Endothelial cell of umbilical vein (primary cell): ENCODE data around the gene MRPL53. TPM values are rescaled to one million over a fixed set of nuclear protein-coding genes. Genes with fewer than 3 reads are reported as not detected.

Experiments used
- Bru-seq: library from RNA; stranded (reverse); fragments of 400-500 nt; gene quantifications from one replicate; lab custom pipeline; 2021; lab: Mats Ljungman, UMichigan
- BruChase-seq, 2 experiments: library from RNA; stranded (reverse); fragments of 400-500 nt; gene quantifications; one replicate each; lab custom pipeline; 2021; lab: Mats Ljungman, UMichigan
- BruUV-seq: library from RNA; stranded (reverse); fragments of 400-500 nt; replicated peaks from 2 replicates; lab custom pipeline; 2021; lab: Mats Ljungman, UMichigan
- CTCF ChIA-PET: fragments of 300-600, 350-600 bp; sonication (Branson Sonifier 250); formaldehyde crosslinking; loops from one replicate; lab custom pipeline; 2021; ENCODE audit warnings: antibody characterized with exemption, inconsistent platforms; lab: Charles Lee
- POLR2A ChIA-PET: fragments of 300-600, 350-600 bp; sonication (Branson Sonifier 250); formaldehyde crosslinking; loops from one replicate; lab custom pipeline; 2021; ENCODE audit warnings: antibody characterized with exemption, inconsistent platforms; lab: Charles Lee
- DNase-seq: peaks from one replicate; pipeline ENCODE4 v3.0.0-alpha.2; 2011; ENCODE audit warnings: low read depth, low spot score
- FAIRE-seq: peaks from 2 replicates; lab custom pipeline; 2011; peaks lifted over from hg19 to GRCh38; lab: Jason Lieb, UNC
- H2AFZ ChIP-seq: 2 replicates; pipeline ENCODE4 v1.6.0; 2012; ENCODE audit warnings: low read depth, low read length, control low read depth, inconsistent platforms
- H3K27ac ChIP-seq: 2 replicates; pipeline ENCODE4 v1.5.1; 2011; ENCODE audit warnings: low read depth, mild to moderate bottlenecking, control low read depth, low read length, moderate library complexity; ENCODE audit not compliant: insufficient read depth
- H3K27me3 ChIP-seq, 2 experiments: 2 replicates each; pipeline versions ENCODE4 v1.6.0 to v1.6.1; 2011; ENCODE audit warnings: low read length in 2 of 2, mixed read lengths in 1 of 2; ENCODE audit not compliant: control insufficient read depth in 2 of 2, insufficient read depth in 2 of 2
- H3K36me3 ChIP-seq, 2 experiments: 2 replicates in 1 of 2; 3 replicates in 1 of 2; pipeline ENCODE4 v1.5.1; 2011; ENCODE audit warnings: low read length in 2 of 2, mild to moderate bottlenecking in 1 of 2, moderate library complexity in 1 of 2; ENCODE audit not compliant: control insufficient read depth in 2 of 2, insufficient read depth in 2 of 2; ENCODE audit errors: extremely low read depth in 1 of 2
- H3K4me1 ChIP-seq: 3 replicates; pipeline ENCODE4 v1.5.1; 2011; ENCODE audit warnings: mild to moderate bottlenecking, low read length; ENCODE audit not compliant: control insufficient read depth, insufficient read depth; ENCODE audit errors: extremely low read depth
- H3K4me2 ChIP-seq: 2 replicates; pipeline ENCODE4 v1.6.1; 2011; ENCODE audit warnings: low read length, control low read depth, mixed read lengths; ENCODE audit not compliant: insufficient read depth
- H3K4me3 ChIP-seq, 3 experiments: fragments of 200-600 bp in 1 of 3; sonication (generic), shearing (Covaris generic) in 1 of 3; replicated peaks in 1 of 3; 2 replicates each; pipeline ENCODE4 v1.5.1; 2011 to 2016; ENCODE audit warnings: control low read depth in 3 of 3, low read length in 3 of 3, mild to moderate bottlenecking in 2 of 3, inconsistent platforms in 1 of 3, low read depth in 1 of 3, moderate library complexity in 1 of 3; ENCODE audit not compliant: insufficient read depth in 1 of 3
- H3K79me2 ChIP-seq: 2 replicates; pipeline ENCODE4 v1.6.0; 2012; ENCODE audit warnings: low read length, inconsistent platforms; ENCODE audit not compliant: control insufficient read depth, insufficient read depth
- H3K9ac ChIP-seq: replicated peaks from 2 replicates; pipeline ENCODE3; 2011; ENCODE audit warnings: low read length, control low read depth; ENCODE audit not compliant: insufficient read depth; ENCODE audit errors: extremely low read depth
- H3K9me1 ChIP-seq: replicated peaks from 3 replicates; pipeline ENCODE4 v1.6.0; 2011; ENCODE audit warnings: mild to moderate bottlenecking, low read length; ENCODE audit not compliant: control insufficient read depth, insufficient read depth; ENCODE audit errors: extremely low read depth
- H3K9me3 ChIP-seq: replicated peaks from 2 replicates; pipeline ENCODE4 v1.5.1; 2012; ENCODE audit warnings: low read length, inconsistent platforms; ENCODE audit not compliant: control insufficient read depth, insufficient read depth
- H4K20me1 ChIP-seq: replicated peaks from 2 replicates; pipeline ENCODE3; 2011; ENCODE audit warnings: mild to moderate bottlenecking, low read length; ENCODE audit not compliant: control insufficient read depth, insufficient read depth; ENCODE audit errors: extremely low read depth
- EZH2 ChIP-seq: IDR thresholded peaks from 2 replicates; pipeline ENCODE4 v1.6.1; 2012; ENCODE audit warnings: borderline replicate concordance, low read depth, mild to moderate bottlenecking, moderate library complexity, low read length, inconsistent platforms; ENCODE audit not compliant: severe bottlenecking
- FOS ChIP-seq: IDR thresholded peaks from 2 replicates; pipeline ENCODE4 v1.6.1; 2011; ENCODE audit warnings: mild to moderate bottlenecking, low read length, moderate library complexity, borderline replicate concordance; ENCODE audit not compliant: insufficient read depth
- POLR2A ChIP-seq: IDR thresholded peaks from 2 replicates; pipeline ENCODE4 v1.6.1; 2012; ENCODE audit warnings: low read depth, mild to moderate bottlenecking, control low read depth, low read length
- POLR2AphosphoS5 ChIP-seq: IDR thresholded peaks from 2 replicates; pipeline ENCODE4 v1.6.1; 2012; ENCODE audit warnings: low read depth, mild to moderate bottlenecking, control low read depth, low read length, moderate library complexity; ENCODE audit not compliant: insufficient read depth
- dilution Hi-C: fragments of 300-500 bp; cut with MboI; formaldehyde crosslinking; loops from one replicate; pipeline ENCODE4 v1.15.0; 2019; ENCODE audit warnings: low sequenced_read_pairs; ENCODE audit not compliant: extremely low pct_ligation_motif_present
- intact Hi-C: fragments of 100-400 bp; cut with micrococcal nuclease; formaldehyde crosslinking; loops from one replicate; pipeline ENCODE4 v1.10.0; 2022
- long read RNA-seq: library from polyadenylated mRNA; stranded (forward); transcript quantifications from one replicate; pipeline ENCODE4 v2.0.0, GENCODE V29; 2021
- polyA minus RNA-seq, 3 experiments: library from RNA; depleted of rRNA, polyadenylated mRNA; stranded (reverse); fragments of >200 nt; gene quantifications; 1 replicate in 1 of 3; 2 replicates in 2 of 3; pipeline ENCODE4 v1.2.3, GENCODE V29; 2011
- polyA plus RNA-seq, 4 experiments: library from polyadenylated mRNA; depleted of rRNA in 3 of 4; stranded (reverse) in 3 of 4; unstranded in 1 of 4; fragments of >200 nt; gene quantifications; 2 replicates each; pipeline versions ENCODE4 v1.2.1 to v1.2.3, GENCODE V29; 2011 to 2012; ENCODE audit warnings: missing spikeins in 1 of 4
- total RNA-seq: library from RNA; stranded (reverse); gene quantifications from 2 replicates; pipeline ENCODE4 v1.2.3, GENCODE V29; 2021

The MRPL53 gene
- 69.7 and 70.4 TPM in 2 replicates for total RNA-seq
- polyA plus RNA-seq: 68.7 and 107 TPM in 2 replicates
- polyA plus RNA-seq (2011; cell fraction: cytosol; rRNA removed): 43.8 and 71.4 TPM in 2 replicates
- polyA plus RNA-seq (2011; cell fraction: nucleus; rRNA removed): 36.0 and 44.2 TPM in 2 replicates
- polyA plus RNA-seq (2012): 45.7 and 85.9 TPM in 2 replicates
- 19.4 and 34.0 TPM in 2 replicates for polyA minus RNA-seq
- 32.4 TPM for polyA minus RNA-seq (2011; cell fraction: cytosol; rRNA and poly(A)+ RNA removed)
- polyA minus RNA-seq (2011; cell fraction: nucleus; rRNA and poly(A)+ RNA removed): 13.2 and 20.1 TPM in 2 replicates
- Bru-seq, nascent RNA: percentile 89 among the genes with signal in this experiment
- percentile 92 among the genes with signal in this experiment for BruChase-seq, experiment 1, labeled RNA remaining after a 6-hour chase
- BruChase-seq, experiment 2, labeled RNA remaining after a 2-hour chase: percentile 88 among the genes with signal in this experiment
- long read RNA-seq, transcript MRPL53-201 (3 exons, 1,162 nt): major isoform, 119 of 128 reads
- long read RNA-seq, partial matches to known transcripts: 0 of 128 reads
- long read RNA-seq, other reads (novel, unspliced or antisense): 3 of 128 reads

GRCh38 chr2:74472086-74472944 is at the start of gene MRPL53:
TSS of gene MRPL53 (minus strand) at chr2:74472680. CDS start at chr2:74472660, 20 bp downstream.
- Histone ChIP-seq H3K79me2 (no peaks in the 10 kb centered on the region), H3K9me1 (no peaks in the 10 kb centered on the region), H3K4me3 (peak within 1 kb of the TSS; percentile 43 to 84 (median 75)), H2AFZ (peak within 1 kb of the TSS; percentile 87), H3K9ac (peak within 1 kb of the TSS; percentile 46), H3K27me3 (no peaks in the 10 kb centered on the region), H3K9me3 (no peaks in the 10 kb centered on the region), H3K4me2 (peak within 1 kb of the TSS; percentile 89), H4K20me1 (no peaks in the 10 kb centered on the region), H3K27ac (peak within 1 kb of the TSS; percentile 10), H3K36me3 (peaks cover 0 to 7% of the 10 kb centered on the region in 2 experiments), H3K4me1 (peaks cover 13% of the 10 kb centered on the region)
- POLR2A ChIA-PET: interaction anchor here (0.6 to 1.1 kb wide), 2 partner anchors 11 to 38 kb away, joined by 3 read pairs; partner anchors contain the start of genes CCDC142 and TTC31
- intact Hi-C loops: loop anchor here (1.0 kb wide), 1 partner anchor 10 kb away; the partner anchor contains the start of gene CCDC142
- peak; percentile 99 for TF ChIP-seq POLR2AphosphoS5
- TF ChIP-seq POLR2A: peak; percentile 98
- no peak for TF ChIP-seq EZH2
- no peak for TF ChIP-seq FOS
- CTCF ChIA-PET: interaction anchor here (1.2 to 2.1 kb wide), 2 partner anchors 10 to 32 kb away, joined by 3 to 12 read pairs; partner anchors contain the start of genes CCDC142 and TTC31
- DNase-seq (peak; percentile 93), FAIRE-seq (peak; percentile 88)
- BruUV-seq: TSS peak; percentile 78
- dilution Hi-C loops: no loop called here
